GM12878 (cell line): ENCODE data around the gene LAMC3. TPM values are rescaled to one million over a fixed set of nuclear protein-coding genes. Genes with fewer than 3 reads are reported as not detected.

ENCODE experiments used
- ATAC-seq: fragments of 200-7000 bp; cut with Tn5 transposase; 3 replicates; pipeline ENCODE4 v1.9.1; 2020; ENCODE audit warnings: mild to moderate bottlenecking, moderate library complexity
- BruUV-seq: library from RNA; stranded (reverse); fragments of 400-500 nt; replicated peaks from 2 replicates; lab custom pipeline; 2021; lab: Mats Ljungman, UMichigan
- CTCF ChIA-PET: fragments of 300-600 bp; sonication (Branson Sonifier 250); formaldehyde crosslinking; extraction: SDS; loops from one replicate; lab custom pipeline; 2021; ENCODE audit warnings: inconsistent platforms; lab: Yijun Ruan, JAX
- POLR2A ChIA-PET: fragments of 350-600 bp; formaldehyde crosslinking; extraction: SDS; loops from one replicate; lab custom pipeline; 2021; ENCODE audit warnings: inconsistent platforms; lab: Charles Lee
- RAD21 ChIA-PET: fragments of 300-600 bp; sonication (Branson Sonifier 250); formaldehyde crosslinking; loops from one replicate; lab custom pipeline; 2023; ENCODE audit warnings: antibody characterized with exemption; ENCODE audit not compliant: unreplicated experiment; lab: Charles Lee
- SMC1A ChIA-PET: fragments of 300-600 bp; sonication (Branson Sonifier 250); formaldehyde crosslinking; loops from one replicate; lab custom pipeline; 2023; ENCODE audit not compliant: unreplicated experiment, uncharacterized antibody; lab: Charles Lee
- DNase-seq: peaks from one replicate; pipeline ENCODE4 v3.0.0-alpha.2; 2011; ENCODE audit warnings: low read depth, low spot score
- FAIRE-seq: peaks from 3 replicates; lab custom pipeline; 2011; peaks lifted over from hg19 to GRCh38; lab: Jason Lieb, UNC
- H2AFZ ChIP-seq: 2 replicates; pipeline ENCODE4 v1.6.0; 2011; ENCODE audit warnings: low read depth, low read length, control low read depth; ENCODE audit not compliant: control insufficient read depth
- H3K27ac ChIP-seq: 2 replicates; pipeline ENCODE4 v1.5.1; 2011; ENCODE audit warnings: control low read depth; ENCODE audit not compliant: control insufficient read depth, insufficient read depth
- H3K27me3 ChIP-seq, 2 experiments: replicated peaks in 1 of 2; 2 replicates each; pipeline versions ENCODE4 v1.6.0 to v1.6.1; 2011; ENCODE audit warnings: low read length in 1 of 2; ENCODE audit not compliant: control insufficient read depth in 2 of 2, insufficient read depth in 2 of 2
- H3K36me3 ChIP-seq, 2 experiments: 2 replicates each; pipeline ENCODE4 v1.5.1; 2011; ENCODE audit warnings: low read length in 1 of 2; ENCODE audit not compliant: control insufficient read depth in 2 of 2, insufficient read depth in 2 of 2
- H3K4me1 ChIP-seq: 2 replicates; pipeline ENCODE4 v1.6.1; 2011; ENCODE audit warnings: mild to moderate bottlenecking, low read length, moderate library complexity, mixed read lengths; ENCODE audit not compliant: control insufficient read depth, insufficient read depth
- H3K4me2 ChIP-seq: 2 replicates; pipeline ENCODE4 v1.6.0; 2011; ENCODE audit warnings: control low read depth; ENCODE audit not compliant: control insufficient read depth, insufficient read depth
- H3K4me3 ChIP-seq: fragments of 200-600 bp; sonication (generic); 2 replicates; pipeline ENCODE4 v1.5.1; 2016
- H3K79me2 ChIP-seq: 2 replicates; pipeline ENCODE4 v1.6.0; 2011; ENCODE audit warnings: low read length; ENCODE audit not compliant: control insufficient read depth, insufficient read depth
- H3K9ac ChIP-seq: 2 replicates; pipeline ENCODE4 v1.8.0; 2011; ENCODE audit warnings: low read length, control low read depth, mixed read lengths; ENCODE audit not compliant: control insufficient read depth, insufficient read depth
- H3K9me3 ChIP-seq: replicated peaks from 3 replicates; pipeline ENCODE4 v1.5.1; 2011; ENCODE audit warnings: mild to moderate bottlenecking, low read length; ENCODE audit not compliant: control insufficient read depth, insufficient read depth
- H4K20me1 ChIP-seq: 2 replicates; pipeline ENCODE4 v1.6.0; 2011; ENCODE audit not compliant: control insufficient read depth, insufficient read depth
- CBFB ChIP-seq: IDR thresholded peaks from 2 replicates; pipeline ENCODE4 v1.6.1; 2016; ENCODE audit warnings: antibody characterized with exemption, low read depth
- CBX5 ChIP-seq: sonication (generic); IDR thresholded peaks from 2 replicates; pipeline ENCODE4 v1.6.1; 2016; ENCODE audit warnings: low read depth, moderate library complexity, mild to moderate bottlenecking, inconsistent platforms
- EGR1 ChIP-seq, 2 experiments: IDR thresholded peaks; 1 replicate in 1 of 2; 2 replicates in 1 of 2; pipeline ENCODE4 v1.6.1; 2011 to 2012; ENCODE audit warnings: low read depth in 2 of 2, low read length in 2 of 2, borderline replicate concordance in 1 of 2, mild to moderate bottlenecking in 1 of 2, moderate library complexity in 1 of 2
- MTA2 ChIP-seq: fragments of 450-650 bp; IDR thresholded peaks from 2 replicates; pipeline ENCODE4 v1.6.1; 2016; ENCODE audit warnings: low read depth, mild to moderate bottlenecking, moderate library complexity
- NR2C2 ChIP-seq: IDR thresholded peaks from 2 replicates; pipeline ENCODE4 v1.6.1; 2011; ENCODE audit warnings: borderline replicate concordance, low read depth; ENCODE audit not compliant: control insufficient read depth, insufficient read length
- RBBP5 ChIP-seq: fragments of 200-600 bp; sonication (generic); conservative IDR thresholded peaks from 2 replicates; pipeline ENCODE4 v1.6.1; 2016
- RCOR1 ChIP-seq: conservative IDR thresholded peaks from 2 replicates; pipeline ENCODE4 v1.6.1; 2012; ENCODE audit warnings: low read depth, low read length, improper control_type of control experiment
- SRF ChIP-seq, 2 experiments: IDR thresholded peaks; 2 replicates each; pipeline ENCODE4 v1.6.1; 2011; ENCODE audit warnings: low read depth in 2 of 2, low read length in 2 of 2, mild to moderate bottlenecking in 1 of 2, moderate library complexity in 1 of 2
- TCF3 ChIP-seq: IDR thresholded peaks from 2 replicates; pipeline ENCODE4 v1.6.1; 2012; ENCODE audit warnings: low read depth, mild to moderate bottlenecking, low read length, borderline replicate concordance; ENCODE audit not compliant: insufficient read depth
- ZNF207 ChIP-seq: fragments of 450-650 bp; IDR thresholded peaks from 2 replicates; pipeline ENCODE4 v1.6.1; 2014; ENCODE audit warnings: antibody characterized with exemption, mild to moderate bottlenecking, borderline replicate concordance
- WGBS: methylation state at CpG from one replicate; pipeline ENCODE4 v1.1.6; 2016; ENCODE audit warnings: low lambda C conversion rate; ENCODE audit not compliant: insufficient replicate concordance, insufficient coverage; ENCODE audit errors: missing lambda C conversion rate; 5-methylcytosine and 5-hydroxymethylcytosine counted together
- in situ Hi-C: fragments of 300-500 bp; cut with MboI; formaldehyde crosslinking; loops from 9 replicates; pipeline ENCODE4 v1.14.3; 2018; ENCODE audit warnings: mixed read lengths
- intact Hi-C: fragments of 100-400 bp; cut with micrococcal nuclease; formaldehyde crosslinking; loops from one replicate; pipeline ENCODE4 v1.14.2; 2022; ENCODE audit not compliant: unreplicated experiment
- polyA plus RNA-seq, 11 experiments: library from polyadenylated mRNA; depleted of rRNA in 4 of 11; unstranded in 6 of 11; stranded (reverse) in 5 of 11; fragments of >200 nt; fragmentation: Nextera tagmentation in 4 of 11; fragmentation: Illumina TruSeq in 1 of 11; extraction: Ambion mirVana in 4 of 11; extraction: Trizol in 1 of 11; gene quantifications; 1 replicate in 1 of 11; 2 replicates in 10 of 11; pipeline versions ENCODE4 v1.2.1 to v1.2.3, GENCODE V29; 2011 to 2016; ENCODE audit warnings: inconsistent platforms in 2 of 11, missing spikeins in 2 of 11, low read depth in 1 of 11
- total RNA-seq, 4 experiments: library from RNA; depleted of rRNA in 3 of 4; stranded (reverse); fragments of >200 nt in 3 of 4; fragmentation: Illumina TruSeq in 1 of 4; extraction: Trizol in 1 of 4; gene quantifications; 2 replicates each; pipeline versions ENCODE4 v1.2.1 to v1.2.3, GENCODE V29; 2013 to 2021
- TF ChIP-seq, protein P1 (sequence below): IDR thresholded peaks from 2 replicates; pipeline ENCODE4 v1.6.1; 2011; ENCODE audit warnings: low read depth, mild to moderate bottlenecking, low read length, moderate library complexity, borderline replicate concordance; ENCODE audit errors: extremely low read depth
- TF ChIP-seq, protein P2 (sequence below): IDR thresholded peaks from 2 replicates; pipeline ENCODE4 v1.6.1; 2012; ENCODE audit warnings: low read depth, low read length, improper control_type of control experiment
- TF ChIP-seq, protein P3 (sequence below): fragments of 450-650 bp; IDR thresholded peaks from 2 replicates; pipeline ENCODE4 v1.6.1; 2016; ENCODE audit warnings: mild to moderate bottlenecking
- TF ChIP-seq, protein P4 (sequence below): fragments of 450-650 bp; IDR thresholded peaks from 2 replicates; pipeline ENCODE4 v1.6.1; 2017; ENCODE audit warnings: mild to moderate bottlenecking, low read depth, inconsistent platforms; ENCODE audit not compliant: poor library complexity, severe bottlenecking
- TF ChIP-seq, protein P5 (sequence below): fragments of 450-650 bp; formaldehyde crosslinking; IDR thresholded peaks from 2 replicates; pipeline ENCODE4 v1.4.0; 2022; ENCODE audit warnings: mild to moderate bottlenecking, moderate library complexity

The LAMC3 gene
- total and polyA plus RNA-seq, 10 of the 15 experiments (the other 5 are each of a cell fraction or from before 2014, with no cell fraction given), result under 0.01 to 0.08 TPM; not detected in 8

DNA sequence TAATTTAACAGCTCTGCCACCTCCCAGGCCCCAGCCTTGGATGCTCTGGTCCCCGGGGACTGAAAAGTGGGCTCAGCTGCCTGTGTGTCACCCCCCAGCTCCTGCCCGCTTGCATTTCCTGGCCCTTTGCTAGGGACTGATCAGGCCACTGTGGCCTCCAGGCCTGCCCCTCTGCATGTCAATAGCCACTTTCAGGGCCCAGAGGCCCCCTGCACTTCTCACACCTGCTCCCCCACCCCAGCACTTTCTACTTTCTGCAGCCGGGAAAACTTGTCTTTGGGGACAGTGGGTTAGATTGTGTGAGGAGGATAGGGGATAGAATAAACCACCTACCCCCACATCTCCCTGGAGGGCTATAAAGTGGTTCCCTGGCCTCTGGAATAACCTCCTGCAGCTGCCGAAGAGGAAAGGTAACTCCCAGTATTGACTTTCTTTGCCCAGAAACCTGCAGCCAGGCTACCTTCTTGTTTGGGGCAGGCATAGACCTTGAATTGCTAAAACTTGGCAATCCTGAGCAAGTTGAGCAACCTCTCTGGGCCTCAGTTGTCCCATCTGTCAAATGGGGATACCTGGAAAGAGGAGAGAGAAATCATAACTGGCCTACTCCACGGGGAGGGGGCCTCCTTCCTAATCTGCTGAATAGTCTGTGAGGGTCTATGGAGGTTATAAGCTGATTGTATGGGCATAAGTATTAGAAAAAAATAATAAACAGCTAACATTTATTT lies 95.2 kb downstream of the LAMC3 start (continued):
- TF ChIP-seq EGR1 (IDR thresholded peaks at IDR 0.05; ENCODE audit: borderline replicate concordance in 1 of 2, low read depth in 2 of 2, low read length in 2 of 2) (no peak), MTA2 (no peak), ZNF207 (no peak), NR2C2 (no peak)
- TF ChIP-seq, protein P1, sequence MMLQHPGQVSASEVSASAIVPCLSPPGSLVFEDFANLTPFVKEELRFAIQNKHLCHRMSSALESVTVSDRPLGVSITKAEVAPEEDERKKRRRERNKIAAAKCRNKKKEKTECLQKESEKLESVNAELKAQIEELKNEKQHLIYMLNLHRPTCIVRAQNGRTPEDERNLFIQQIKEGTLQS, result no peak
- TF ChIP-seq, protein P2, sequence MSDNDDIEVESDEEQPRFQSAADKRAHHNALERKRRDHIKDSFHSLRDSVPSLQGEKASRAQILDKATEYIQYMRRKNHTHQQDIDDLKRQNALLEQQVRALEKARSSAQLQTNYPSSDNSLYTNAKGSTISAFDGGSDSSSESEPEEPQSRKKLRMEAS, result no peak
- TF ChIP-seq, protein P3, sequence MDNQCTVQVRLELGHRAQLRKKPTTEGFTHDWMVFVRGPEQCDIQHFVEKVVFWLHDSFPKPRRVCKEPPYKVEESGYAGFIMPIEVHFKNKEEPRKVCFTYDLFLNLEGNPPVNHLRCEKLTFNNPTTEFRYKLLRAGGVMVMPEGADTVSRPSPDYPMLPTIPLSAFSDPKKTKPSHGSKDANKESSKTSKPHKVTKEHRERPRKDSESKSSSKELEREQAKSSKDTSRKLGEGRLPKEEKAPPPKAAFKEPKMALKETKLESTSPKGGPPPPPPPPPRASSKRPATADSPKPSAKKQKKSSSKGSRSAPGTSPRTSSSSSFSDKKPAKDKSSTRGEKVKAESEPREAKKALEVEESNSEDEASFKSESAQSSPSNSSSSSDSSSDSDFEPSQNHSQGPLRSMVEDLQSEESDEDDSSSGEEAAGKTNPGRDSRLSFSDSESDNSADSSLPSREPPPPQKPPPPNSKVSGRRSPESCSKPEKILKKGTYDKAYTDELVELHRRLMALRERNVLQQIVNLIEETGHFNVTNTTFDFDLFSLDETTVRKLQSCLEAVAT, result no peak
- TF ChIP-seq, all 136 proteins: peak for 0

DNA sequence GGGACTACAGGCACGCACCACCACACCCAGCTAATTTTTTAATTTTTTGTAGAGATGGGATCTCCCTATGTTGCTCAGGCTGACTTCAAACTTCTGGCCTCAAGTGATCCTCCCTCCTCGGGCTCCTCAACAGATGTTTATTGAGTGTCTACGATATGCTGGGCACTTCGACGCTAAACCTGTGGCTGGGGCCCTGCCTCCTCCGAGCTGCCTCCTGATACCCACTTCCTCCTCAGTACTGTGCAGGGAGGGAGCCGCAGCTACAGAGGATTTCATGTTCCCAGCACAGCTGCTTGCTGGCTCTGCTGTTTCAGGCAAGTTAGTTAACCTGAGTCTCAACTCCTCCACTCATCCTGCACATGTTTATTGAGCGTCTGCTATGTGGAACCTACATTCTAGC lies 97.0 kb downstream of the LAMC3 start:
- ChIA-PET POLR2A (no interaction called here), CTCF (no interaction called here)
- BruUV-seq, result no TSS peak
- TF ChIP-seq, protein P4, sequence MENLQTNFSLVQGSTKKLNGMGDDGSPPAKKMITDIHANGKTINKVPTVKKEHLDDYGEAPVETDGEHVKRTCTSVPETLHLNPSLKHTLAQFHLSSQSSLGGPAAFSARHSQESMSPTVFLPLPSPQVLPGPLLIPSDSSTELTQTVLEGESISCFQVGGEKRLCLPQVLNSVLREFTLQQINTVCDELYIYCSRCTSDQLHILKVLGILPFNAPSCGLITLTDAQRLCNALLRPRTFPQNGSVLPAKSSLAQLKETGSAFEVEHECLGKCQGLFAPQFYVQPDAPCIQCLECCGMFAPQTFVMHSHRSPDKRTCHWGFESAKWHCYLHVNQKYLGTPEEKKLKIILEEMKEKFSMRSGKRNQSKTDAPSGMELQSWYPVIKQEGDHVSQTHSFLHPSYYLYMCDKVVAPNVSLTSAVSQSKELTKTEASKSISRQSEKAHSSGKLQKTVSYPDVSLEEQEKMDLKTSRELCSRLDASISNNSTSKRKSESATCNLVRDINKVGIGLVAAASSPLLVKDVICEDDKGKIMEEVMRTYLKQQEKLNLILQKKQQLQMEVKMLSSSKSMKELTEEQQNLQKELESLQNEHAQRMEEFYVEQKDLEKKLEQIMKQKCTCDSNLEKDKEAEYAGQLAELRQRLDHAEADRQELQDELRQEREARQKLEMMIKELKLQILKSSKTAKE, result no peak
- TF ChIP-seq CBFB (no peak), TCF3 (no peak), SRF (IDR thresholded peaks at IDR 0.05; ENCODE audit: low read depth in 2 of 2, low read length in 2 of 2) (no peak), RBBP5 (no peak), CBX5 (no peak), RCOR1 (no peak)
- TF ChIP-seq, protein P5, sequence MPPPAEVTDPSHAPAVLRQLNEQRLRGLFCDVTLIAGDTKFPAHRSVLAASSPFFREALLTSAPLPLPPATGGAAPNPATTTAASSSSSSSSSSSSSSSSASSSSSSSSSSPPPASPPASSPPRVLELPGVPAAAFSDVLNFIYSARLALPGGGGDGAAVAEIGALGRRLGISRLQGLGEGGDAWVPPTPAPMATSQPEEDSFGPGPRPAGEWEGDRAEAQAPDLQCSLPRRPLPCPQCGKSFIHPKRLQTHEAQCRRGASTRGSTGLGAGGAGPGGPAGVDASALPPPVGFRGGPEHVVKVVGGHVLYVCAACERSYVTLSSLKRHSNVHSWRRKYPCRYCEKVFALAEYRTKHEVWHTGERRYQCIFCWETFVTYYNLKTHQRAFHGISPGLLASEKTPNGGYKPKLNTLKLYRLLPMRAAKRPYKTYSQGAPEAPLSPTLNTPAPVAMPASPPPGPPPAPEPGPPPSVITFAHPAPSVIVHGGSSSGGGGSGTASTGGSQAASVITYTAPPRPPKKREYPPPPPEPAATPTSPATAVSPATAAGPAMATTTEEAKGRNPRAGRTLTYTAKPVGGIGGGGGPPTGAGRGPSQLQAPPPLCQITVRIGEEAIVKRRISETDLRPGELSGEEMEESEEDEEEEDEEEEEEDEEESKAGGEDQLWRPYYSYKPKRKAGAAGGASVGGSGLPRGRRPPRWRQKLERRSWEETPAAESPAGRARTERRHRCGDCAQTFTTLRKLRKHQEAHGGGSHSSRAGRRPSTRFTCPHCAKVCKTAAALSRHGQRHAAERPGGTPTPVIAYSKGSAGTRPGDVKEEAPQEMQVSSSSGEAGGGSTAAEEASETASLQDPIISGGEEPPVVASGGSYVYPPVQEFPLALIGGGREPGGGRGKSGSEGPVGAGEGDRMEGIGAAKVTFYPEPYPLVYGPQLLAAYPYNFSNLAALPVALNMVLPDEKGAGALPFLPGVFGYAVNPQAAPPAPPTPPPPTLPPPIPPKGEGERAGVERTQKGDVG (CRISPR knock-in tag), result no peak

More for the DNA sequence above, 97.0 kb downstream of the LAMC3 start:
- no peak overlapping the region for H3K9ac ChIP-seq
- FAIRE-seq (no peak), ATAC-seq (no peak), DNase-seq (no peak)
- intact Hi-C loops (no loop called here), in situ Hi-C loops (no loop called here)
- ChIA-PET SMC1A (no interaction called here), RAD21 (no interaction called here)
- 54% methylated on average over 8 of the region's 8 CpGs for WGBS
- H3K27ac ChIP-seq, result no peak overlapping the region
- no peak overlapping the region for H3K4me3 ChIP-seq
- H3K4me1 ChIP-seq, result no peaks in the 10 kb centered on the region
- H3K36me3 ChIP-seq, result no peaks in the 10 kb centered on the region
- no peak overlapping the region for H2AFZ ChIP-seq
- 0 out of 4 replicates have a peak, but pooled peaks cover 0 to 2% of the 10 kb centered on the region in 2 experiments for H3K27me3 ChIP-seq
- no peaks in the 10 kb centered on the region for H4K20me1 ChIP-seq
- no peak overlapping the region for H3K4me2 ChIP-seq
- no peaks in the 10 kb centered on the region for H3K79me2 ChIP-seq
- no peaks in the 10 kb centered on the region for H3K9me3 ChIP-seq
